Measurements from ENCODE around the gene NGEF. TPM values are rescaled to one million over a fixed set of nuclear protein-coding genes. Genes with fewer than 3 reads are reported as not detected.

Gene NGEF
- total and polyA plus RNA-seq, 2 donors from 2014 or later, result 4.8 to 5.3 TPM

GRCh38 chr2:232888839-232889529, 124.1 kb downstream of the NGEF start:
- no peaks in the 10 kb centered on the region for H3K4me1 ChIP-seq (ENCODE audit: control insufficient read depth in 2 of 3, insufficient read depth in 2 of 3, low read depth in 1 of 3, low read length in 3 of 3)
- H3K9me3 ChIP-seq (ENCODE audit: control insufficient read depth in 2 of 3, insufficient read depth in 1 of 3, low read length in 3 of 3), result no peaks in the 10 kb centered on the region
- TF ChIP-seq CTCF (IDR thresholded peaks at IDR 0.05; ENCODE audit: borderline replicate concordance, extremely low read depth, insufficient read depth), result no peak
- no peaks in the 10 kb centered on the region for H3K27me3 ChIP-seq (ENCODE audit: control insufficient read depth, insufficient read depth, low read length)
- no peak overlapping the region for H3K27ac ChIP-seq (ENCODE audit: low read depth in 2 of 2, low read length in 2 of 2)
- intact Hi-C loops (cut with DNase I), result no loop called here
- DNase-seq (peak in 1 of 5 donors; percentile 22), FAIRE-seq (no peak)
- no peak overlapping the region for H3K4me3 ChIP-seq (ENCODE audit: low read length in 3 of 3)
- H3K36me3 ChIP-seq (ENCODE audit: control insufficient read depth in 2 of 3, insufficient read depth in 3 of 3, low read length in 3 of 3), result peaks cover 0 to 6% (median 0%) of the 10 kb centered on the region in 3 donors
- no peak overlapping the region for H3K9ac ChIP-seq (ENCODE audit: low read length in 3 of 3)

- no peak for TF ChIP-seq CTCF (IDR thresholded peaks at IDR 0.05; ENCODE audit: borderline replicate concordance, extremely low read depth, insufficient read depth)
- Histone ChIP-seq H3K9ac (ENCODE audit: low read length in 3 of 3) (no peak overlapping the region), H3K9me3 (ENCODE audit: control insufficient read depth in 2 of 3, insufficient read depth in 1 of 3, low read length in 3 of 3) (no peaks in the 10 kb centered on the region), H3K27ac (ENCODE audit: low read depth in 2 of 2, low read length in 2 of 2) (no peak overlapping the region), H3K4me1 (ENCODE audit: control insufficient read depth in 2 of 3, insufficient read depth in 2 of 3, low read depth in 1 of 3, low read length in 3 of 3) (no peaks in the 10 kb centered on the region), H3K4me3 (ENCODE audit: low read length in 3 of 3) (no peak overlapping the region), H3K36me3 (ENCODE audit: control insufficient read depth in 2 of 3, insufficient read depth in 3 of 3, low read length in 3 of 3) (peaks cover 0 to 6% (median 0%) of the 10 kb centered on the region in 3 donors), H3K27me3 (ENCODE audit: control insufficient read depth, insufficient read depth, low read length) (no peaks in the 10 kb centered on the region)
- peak in 1 of 5 donors; percentile 49 for DNase-seq
- intact Hi-C loops (cut with DNase I), result no loop called here
- FAIRE-seq, result no peak
Measured at GRCh38 chr2:232888099-232888836, 124.8 kb downstream of the NGEF start.

GRCh38 chr2:232887171-232887850, 125.7 kb downstream of the NGEF start:
- no peaks in the 10 kb centered on the region for H3K27me3 ChIP-seq (ENCODE audit: control insufficient read depth, insufficient read depth, low read length)
- DNase-seq, result peak in 1 of 5 donors; percentile 26
- FAIRE-seq, result no peak
- H3K9me3 ChIP-seq (ENCODE audit: control insufficient read depth in 2 of 3, insufficient read depth in 1 of 3, low read length in 3 of 3), result no peaks in the 10 kb centered on the region
- no peaks in the 10 kb centered on the region for H3K4me1 ChIP-seq (ENCODE audit: control insufficient read depth in 2 of 3, insufficient read depth in 2 of 3, low read depth in 1 of 3, low read length in 3 of 3)
- peaks cover 0 to 6% (median 0%) of the 10 kb centered on the region in 3 donors for H3K36me3 ChIP-seq (ENCODE audit: control insufficient read depth in 2 of 3, insufficient read depth in 3 of 3, low read length in 3 of 3)
- no peak overlapping the region for H3K27ac ChIP-seq (ENCODE audit: low read depth in 2 of 2, low read length in 2 of 2)
- H3K4me3 ChIP-seq (ENCODE audit: low read length in 3 of 3), result no peak overlapping the region
- intact Hi-C loops (cut with DNase I), result no loop called here
- TF ChIP-seq CTCF (IDR thresholded peaks at IDR 0.05; ENCODE audit: borderline replicate concordance, extremely low read depth, insufficient read depth), result no peak
- H3K9ac ChIP-seq (ENCODE audit: low read length in 3 of 3), result no peak overlapping the region
